A549 (cell line): ENCODE measurements around the gene PLPP3.

ENCODE experiments used
- CTCF ChIP-seq: fragments of >200 bp; sonication (Bioruptor Twin); formaldehyde crosslinking; IDR thresholded peaks from 3 replicates; pipeline ENCODE4 v1.5.1; 2016
- EP300 ChIP-seq, 2 experiments: fragments of >200 bp; sonication (Bioruptor Twin); formaldehyde crosslinking; IDR thresholded peaks; 2 replicates in 1 of 2; 3 replicates in 1 of 2; pipeline ENCODE4 v1.6.1; 2016 to 2017
- POLR2A ChIP-seq: IDR thresholded peaks from 2 replicates; pipeline ENCODE4 v1.6.1; 2012; ENCODE audit warnings: mild to moderate bottlenecking, low read length

DNA sequence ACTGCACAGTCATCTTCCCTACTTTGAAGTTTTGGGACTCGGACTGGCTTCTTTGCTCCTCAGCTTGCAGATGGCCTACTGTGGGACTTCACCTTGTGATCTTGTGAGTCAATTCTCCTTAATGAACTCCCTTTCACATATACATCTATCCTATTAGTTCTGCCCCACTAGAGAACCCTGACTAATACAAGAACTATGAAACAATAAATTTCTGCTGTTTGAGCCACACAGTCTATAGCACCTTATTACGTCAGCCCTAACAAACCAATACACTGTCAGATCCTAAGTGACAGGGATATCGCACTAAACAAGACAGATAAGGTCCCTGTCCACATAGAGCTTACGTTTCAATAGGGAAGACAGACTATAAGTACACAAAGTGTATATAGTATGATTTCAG, 120.1 kb downstream of the PLPP3 start:
- TF ChIP-seq POLR2A = no peak
- TF ChIP-seq EP300 (IDR thresholded peaks at IDR 0.05) = no peak
- no peak for TF ChIP-seq CTCF
